Cerebellar nuclear complex (tissue), 1 donor: ENCODE data around the gene EGLN1.
A peak's percentile ranks its signal among the peaks of the same experiment; 100 is the strongest.
"Not testable (repeated sequence)": the region's sequence is repeated elsewhere in the genome, so short reads cannot be mapped to it uniquely, and the experiment has no call there.

Source experiments
- DNase-seq, 2 experiments: peaks; one replicate each; lab custom pipeline; 2025; lab: John Stamatoyannopoulos, UW

EGLN1 gene

GRCh38 chr1:231421971-231422797, at the start of gene EGLN1:
Gene EGLN1 (minus strand): TSS chr1:231422287. CDS start chr1:231421888, 399 bp downstream.
- DNase-seq, result peak in 1 of 2 experiments; percentile 54

GRCh38 chr1:231471500-231471899, 49.4 kb upstream of the EGLN1 start:
- DNase-seq, result not testable (repeated sequence)

GRCh38 chr1:231471027-231471426, 48.9 kb upstream of the EGLN1 start:
- DNase-seq, result not testable (repeated sequence)

GRCh38 chr1:231467986-231468385, 45.9 kb upstream of the EGLN1 start:
- DNase-seq, result no peak

- no peak for DNase-seq
Measured at GRCh38 chr1:231465051-231465450, 43.0 kb upstream of the EGLN1 start.

- no peak for DNase-seq
Measured at GRCh38 chr1:231463541-231463940, 41.5 kb upstream of the EGLN1 start.

- no peak for DNase-seq
Measured at GRCh38 chr1:231460614-231461013, 38.5 kb upstream of the EGLN1 start.

GRCh38 chr1:231459438-231459837, 37.4 kb upstream of the EGLN1 start:
- DNase-seq, result not testable (repeated sequence)

GRCh38 chr1:231457956-231458355, 35.9 kb upstream of the EGLN1 start:
- not testable (repeated sequence) for DNase-seq

GRCh38 chr1:231454133-231454532, 32.0 kb upstream of the EGLN1 start:
- DNase-seq, result not testable (repeated sequence)

GRCh38 chr1:231446138-231446537, 24.1 kb upstream of the EGLN1 start:
- DNase-seq, result no peak

GRCh38 chr1:231444059-231444458, 22.0 kb upstream of the EGLN1 start:
- no peak for DNase-seq

GRCh38 chr1:231443363-231443762, 21.3 kb upstream of the EGLN1 start:
- no peak for DNase-seq

- no peak for DNase-seq
Measured at GRCh38 chr1:231442735-231443134, 20.6 kb upstream of the EGLN1 start.

- no peak for DNase-seq
Measured at GRCh38 chr1:231432996-231433395, 10.9 kb upstream of the EGLN1 start.

- no peak for DNase-seq
Measured at GRCh38 chr1:231431665-231432415, 9.8 kb upstream of the EGLN1 start.

GRCh38 chr1:231430678-231431352, 8.7 kb upstream of the EGLN1 start:
- not testable (repeated sequence) for DNase-seq

- DNase-seq, result no peak
Measured at GRCh38 chr1:231428377-231428776, 6.3 kb upstream of the EGLN1 start.

GRCh38 chr1:231424950-231425805, 3.1 kb upstream of the EGLN1 start:
- DNase-seq, result no peak

- no peak for DNase-seq
Measured at GRCh38 chr1:231423648-231424047, 1.6 kb upstream of the EGLN1 start.

GRCh38 chr1:231422798-231423309, 767 bp upstream of the EGLN1 start:
- no peak for DNase-seq
